ENCODE results near the gene SMCO2. TPM values are rescaled to one million over a fixed set of nuclear protein-coding genes. Genes with fewer than 3 reads are reported as not detected.

Gene SMCO2
- total and polyA plus RNA-seq, 2 of the 8 experiments (the other 6 are each of a cell fraction or from before 2014, with no cell fraction given), result 0.24 to 0.80 TPM

- Histone ChIP-seq H2AFZ (ENCODE audit: low read length) (no peak overlapping the region), H4K8ac (ENCODE audit: extremely low read depth, insufficient read depth, low read length) (no peak overlapping the region), H3K23ac (ENCODE audit: insufficient read length) (no peak overlapping the region), H3K27ac (ENCODE audit: low read depth, low read length) (no peak overlapping the region), H2AK5ac (ENCODE audit: low read depth, low read length) (no peak overlapping the region), H3K27me3 (replicated peaks in 1 of 4; ENCODE audit: control insufficient read depth in 3 of 4, extremely low read depth in 1 of 4, insufficient read depth in 3 of 4, low read length in 3 of 4) (no peaks in the 10 kb centered on the region), H3K79me1 (ENCODE audit: low read depth, low read length) (no peaks in the 10 kb centered on the region), H3K4me3 (ENCODE audit: extremely low read depth in 1 of 4, insufficient read depth in 2 of 4, low read depth in 3 of 4, low read length in 4 of 4) (no peak overlapping the region), H3K4ac (replicated peaks; ENCODE audit: insufficient read length, low read depth, low read length) (no peak overlapping the region), H3K4me2 (ENCODE audit: insufficient read depth in 1 of 2, low read depth in 2 of 2, low read length in 2 of 2) (no peak overlapping the region), H3K56ac (replicated peaks; ENCODE audit: insufficient read length, low read depth, low read length) (no peak overlapping the region), H3K14ac (ENCODE audit: insufficient read length) (no peak overlapping the region), H2BK12ac (ENCODE audit: low read depth, low read length) (no peak overlapping the region), H2BK5ac (ENCODE audit: low read depth, low read length) (no peak overlapping the region), H2BK20ac (ENCODE audit: low read length) (no peak overlapping the region), H3K36me3 (ENCODE audit: control insufficient read depth in 2 of 4, insufficient read depth in 4 of 4, low read length in 3 of 4) (no peaks in the 10 kb centered on the region), H3K9ac (replicated peaks in 1 of 4; ENCODE audit: extremely low read depth in 1 of 4, low read depth in 3 of 4, low read length in 3 of 4) (no peak overlapping the region), H3K18ac (ENCODE audit: extremely low read depth, low read length) (no peak overlapping the region), H3K9me3 (ENCODE audit: insufficient read depth in 2 of 2, low read depth in 1 of 2, low read length in 1 of 2) (peaks cover 13 to 17% of the 10 kb centered on the region in 2 experiments), H2BK15ac (ENCODE audit: low read length) (no peak overlapping the region), H2BK120ac (replicated peaks; ENCODE audit: low read depth, low read length) (no peak overlapping the region), H4K5ac (ENCODE audit: insufficient read length, low read depth, low read length) (no peak overlapping the region), H4K20me1 (replicated peaks in 1 of 2; ENCODE audit: control insufficient read depth in 1 of 2, insufficient read depth in 2 of 2, low read length in 2 of 2) (no peaks in the 10 kb centered on the region), H3K23me2 (ENCODE audit: low read depth, low read length) (no peaks in the 10 kb centered on the region), H3K4me1 (replicated peaks in 1 of 4; ENCODE audit: control insufficient read depth in 3 of 4, insufficient read depth in 4 of 4, low read length in 3 of 4) (no peaks in the 10 kb centered on the region), H4K91ac (replicated peaks; ENCODE audit: insufficient read length, low read length) (no peak overlapping the region), H3K79me2 (ENCODE audit: control insufficient read depth in 1 of 2, insufficient read depth in 2 of 2, low read length in 2 of 2) (no peaks in the 10 kb centered on the region)
- 70% methylated on average over 1 of the region's 1 CpG; no CpG with 5 or more reads in 1 of the 2 experiments for WGBS, 2 experiments (ENCODE audit: extremely low coverage in 1 of 2, insufficient coverage in 1 of 2, insufficient read length in 1 of 2, insufficient replicate concordance in 2 of 2, low coverage in 1 of 2, low lambda C conversion rate in 2 of 2, missing lambda C conversion rate in 1 of 2)
- CTCF ChIA-PET (ENCODE audit: partially characterized antibody), result interaction anchor here (0.9 kb wide), 1 partner anchor 118 kb away, joined by 3 read pairs; no protein-coding TSS in a partner anchor
- POLR2A ChIA-PET (ENCODE audit: partially characterized antibody), result no interaction called here
- DNase-seq (ENCODE audit: low read depth in 1 of 2, low spot score in 2 of 2) (no peak), FAIRE-seq (no peak)
- TF ChIP-seq TEAD4 (IDR thresholded peaks at IDR 0.05; ENCODE audit: low read depth, low read length) (no peak), KDM4A (IDR thresholded peaks at IDR 0.05; ENCODE audit: low read depth, low read length, severe bottlenecking) (no peak), BCL11A (IDR thresholded peaks at IDR 0.05; ENCODE audit: low read depth in 2 of 2, low read length in 2 of 2) (no peak)
These were observed 33.5 kb downstream of the SMCO2 start for GRCh38 chr12:27480016-27480415.

Data from H1 (cell line).